Ovary (tissue), 3 donors: ENCODE measurements around the gene SCN4B.

Experiments
- EP300 ChIP-seq: sonication (generic); formaldehyde crosslinking; IDR thresholded peaks from one replicate; pipeline ENCODE4 v1.6.1; 2017; ENCODE audit warnings: antibody characterized with exemption
- POLR2A ChIP-seq: fragments of 450-650 bp; IDR thresholded peaks from one replicate; pipeline ENCODE4 v1.6.1; 2017; ENCODE audit warnings: antibody characterized with exemption, mild to moderate bottlenecking, moderate library complexity
- TF ChIP-seq, protein P1 (sequence below), 3 donors: fragments of 450-650 bp in 2 of 3; fragments of 200-600 bp in 1 of 3; IDR thresholded peaks; one replicate each; pipeline versions ENCODE4 v1.5.1 to v1.8.0; 2016 to 2022; ENCODE audit warnings: antibody characterized with exemption in 3 of 3, mild to moderate bottlenecking in 1 of 3
- donor health status: DM: no; HTN: no; CAD: no.

DNA sequence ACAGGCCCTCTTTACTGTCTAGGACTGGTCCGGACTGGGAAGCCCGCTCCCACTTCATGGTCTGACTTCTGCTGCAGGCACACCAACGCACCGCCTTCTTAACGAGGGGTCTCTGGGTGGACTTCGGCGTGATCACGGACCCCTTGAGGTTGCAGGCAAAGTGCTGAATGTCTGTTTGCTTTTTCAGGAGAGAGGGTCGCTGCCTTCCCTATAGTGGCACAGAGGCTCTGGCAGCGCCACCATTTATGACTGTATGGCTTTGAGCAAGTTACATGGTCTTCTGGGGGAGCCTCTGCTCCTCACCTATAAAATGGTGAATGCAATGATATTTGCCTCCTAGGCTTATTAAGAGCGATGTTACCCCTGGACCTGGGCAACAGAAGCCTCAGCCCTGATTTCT, 1.4 kb upstream of the SCN4B start:
- TF ChIP-seq, protein P1, sequence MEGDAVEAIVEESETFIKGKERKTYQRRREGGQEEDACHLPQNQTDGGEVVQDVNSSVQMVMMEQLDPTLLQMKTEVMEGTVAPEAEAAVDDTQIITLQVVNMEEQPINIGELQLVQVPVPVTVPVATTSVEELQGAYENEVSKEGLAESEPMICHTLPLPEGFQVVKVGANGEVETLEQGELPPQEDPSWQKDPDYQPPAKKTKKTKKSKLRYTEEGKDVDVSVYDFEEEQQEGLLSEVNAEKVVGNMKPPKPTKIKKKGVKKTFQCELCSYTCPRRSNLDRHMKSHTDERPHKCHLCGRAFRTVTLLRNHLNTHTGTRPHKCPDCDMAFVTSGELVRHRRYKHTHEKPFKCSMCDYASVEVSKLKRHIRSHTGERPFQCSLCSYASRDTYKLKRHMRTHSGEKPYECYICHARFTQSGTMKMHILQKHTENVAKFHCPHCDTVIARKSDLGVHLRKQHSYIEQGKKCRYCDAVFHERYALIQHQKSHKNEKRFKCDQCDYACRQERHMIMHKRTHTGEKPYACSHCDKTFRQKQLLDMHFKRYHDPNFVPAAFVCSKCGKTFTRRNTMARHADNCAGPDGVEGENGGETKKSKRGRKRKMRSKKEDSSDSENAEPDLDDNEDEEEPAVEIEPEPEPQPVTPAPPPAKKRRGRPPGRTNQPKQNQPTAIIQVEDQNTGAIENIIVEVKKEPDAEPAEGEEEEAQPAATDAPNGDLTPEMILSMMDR (IDR thresholded peaks at IDR 0.05), result no peak
- TF ChIP-seq POLR2A, result no peak
- no peak for TF ChIP-seq EP300
